Activated CD4-positive, alpha-beta T cell treated with anti-CD3 and anti-CD28 coated beads, Interleukin-2, amount 50 U/mL, for 4 hours (primary cell): ENCODE measurements around the gene POLR2F.
"Not testable (repeated sequence)": the region's sequence is repeated elsewhere in the genome, so short reads cannot be mapped to it uniquely, and the experiment has no call there.

Source experiments
- DNase-seq, 2 experiments: peaks; one replicate each; pipeline ENCODE4 v3.0.0-alpha.2; 2020

Gene POLR2F

GRCh38 chr22:37925767-37926166 lies 27.7 kb upstream of the POLR2F start:
- no peak for DNase-seq

GRCh38 chr22:37926358-37926757 lies 27.1 kb upstream of the POLR2F start:
- no peak for DNase-seq

GRCh38 chr22:37926771-37927636 lies 26.5 kb upstream of the POLR2F start:
- no peak for DNase-seq

- DNase-seq: no peak
These were observed 25.9 kb upstream of the POLR2F start for GRCh38 chr22:37927637-37927936.

GRCh38 chr22:37929390-37929789 lies 24.1 kb upstream of the POLR2F start:
- DNase-seq: no peak

- DNase-seq: no peak
These were observed 23.1 kb upstream of the POLR2F start for GRCh38 chr22:37930270-37930951.

GRCh38 chr22:37930952-37931440 lies 22.5 kb upstream of the POLR2F start:
- DNase-seq: no peak

GRCh38 chr22:37931893-37932389 lies 21.6 kb upstream of the POLR2F start:
- no peak for DNase-seq

GRCh38 chr22:37932401-37932800 lies 21.1 kb upstream of the POLR2F start:
- DNase-seq: no peak

- DNase-seq: no peak
These were observed 20.5 kb upstream of the POLR2F start for GRCh38 chr22:37932821-37933578.

GRCh38 chr22:37933711-37934376 lies 19.7 kb upstream of the POLR2F start:
- peak; percentile 74 to 76 for DNase-seq

- DNase-seq: no peak
These were observed 12.7 kb upstream of the POLR2F start for GRCh38 chr22:37940698-37941376.

- no peak for DNase-seq
These were observed 11.4 kb upstream of the POLR2F start for GRCh38 chr22:37942133-37942532.

- DNase-seq: no peak
These were observed 10.2 kb upstream of the POLR2F start for GRCh38 chr22:37943136-37943824.

GRCh38 chr22:37943825-37944198 lies 9.7 kb upstream of the POLR2F start:
- DNase-seq: no peak

GRCh38 chr22:37944423-37944822 lies 9.1 kb upstream of the POLR2F start:
- not testable (repeated sequence) for DNase-seq

GRCh38 chr22:37947142-37947795 lies 6.2 kb upstream of the POLR2F start:
- DNase-seq: not testable (repeated sequence)

GRCh38 chr22:37951305-37951704 lies 2.2 kb upstream of the POLR2F start:
- DNase-seq: no peak

GRCh38 chr22:37952629-37953028 lies 870 bp upstream of the POLR2F start:
- DNase-seq: not testable (repeated sequence)

- peak in 1 of 2 experiments; percentile 2 for DNase-seq
These were observed 450 bp upstream of the POLR2F start for GRCh38 chr22:37953062-37953436.

GRCh38 chr22:37954686-37955085 lies 1.2 kb downstream of the POLR2F start:
- DNase-seq: no peak
